SK-N-SH treated with all-trans-retinoic acid at 6 μM for 48 hours (cell line): ENCODE measurements around the gene OR52W1.

Experiments
- BACH2 ChIP-seq: fragments of 250-450 bp; sonication (Bioruptor Pico); IDR thresholded peaks from 2 replicates; pipeline ENCODE4 v1.9.0; 2021; ENCODE audit warnings: mild to moderate bottlenecking, borderline replicate concordance
- ESRRG ChIP-seq: fragments of 250-450 bp; sonication (Bioruptor Pico); IDR thresholded peaks from 2 replicates; pipeline ENCODE4 v1.6.1; 2021; ENCODE audit warnings: mild to moderate bottlenecking
- GLIS3 ChIP-seq: fragments of 250-450 bp; sonication (Bioruptor Pico); IDR thresholded peaks from 2 replicates; pipeline ENCODE4 v1.5.0; 2020; ENCODE audit warnings: mild to moderate bottlenecking, moderate library complexity
- ISL1 ChIP-seq: fragments of 250-450 bp; sonication (Bioruptor Pico); IDR thresholded peaks from 2 replicates; pipeline ENCODE4 v2.1.2; 2022; ENCODE audit warnings: mild to moderate bottlenecking, moderate library complexity
- OSR1 ChIP-seq: fragments of 250-450 bp; sonication (Bioruptor Pico); IDR thresholded peaks from 2 replicates; pipeline ENCODE4 v1.8.0; 2022; ENCODE audit warnings: moderate library complexity, mild to moderate bottlenecking, inconsistent platforms
- RARB ChIP-seq: fragments of 250-450 bp; sonication (Bioruptor Pico); IDR thresholded peaks from 2 replicates; pipeline ENCODE4 v1.8.0; 2021; ENCODE audit warnings: mild to moderate bottlenecking, moderate library complexity
- SNAI2 ChIP-seq: fragments of 250-450 bp; sonication (Bioruptor Pico); IDR thresholded peaks from 2 replicates; pipeline ENCODE4 v1.5.0; 2020; ENCODE audit warnings: mild to moderate bottlenecking, moderate library complexity
- ZC3H10 ChIP-seq: fragments of 250-450 bp; sonication (Bioruptor Pico); IDR thresholded peaks from 2 replicates; pipeline ENCODE4 v1.5.1; 2021; ENCODE audit warnings: mild to moderate bottlenecking, moderate library complexity
- ZFP3 ChIP-seq: fragments of 250-450 bp; sonication (Bioruptor Pico); IDR thresholded peaks from 2 replicates; pipeline ENCODE4 v1.5.0; 2020; ENCODE audit warnings: mild to moderate bottlenecking, moderate library complexity
- ZFP30 ChIP-seq: fragments of 450-650 bp; formaldehyde crosslinking; IDR thresholded peaks from 2 replicates; pipeline ENCODE4 v1.5.0; 2022; ENCODE audit warnings: mild to moderate bottlenecking, moderate library complexity
- ZNF8 ChIP-seq: fragments of 450-650 bp; formaldehyde crosslinking; IDR thresholded peaks from 2 replicates; pipeline ENCODE4 v1.5.0; 2020; ENCODE audit warnings: mild to moderate bottlenecking, moderate library complexity
- TF ChIP-seq, protein P1 (sequence below): fragments of 250-450 bp; sonication (Bioruptor Pico); IDR thresholded peaks from 2 replicates; pipeline ENCODE4 v1.8.0; 2020; ENCODE audit warnings: mild to moderate bottlenecking, moderate library complexity, borderline replicate concordance
- TF ChIP-seq, protein P2 (sequence below): fragments of 250-450 bp; sonication (Bioruptor Pico); IDR thresholded peaks from 2 replicates; pipeline ENCODE4 v1.5.1; 2020; ENCODE audit warnings: low read depth, mild to moderate bottlenecking, moderate library complexity
- TF ChIP-seq, protein P3 (sequence below): fragments of 250-450 bp; sonication (Bioruptor Pico); IDR thresholded peaks from 2 replicates; pipeline ENCODE4 v1.5.1; 2021; ENCODE audit warnings: mild to moderate bottlenecking, moderate library complexity

DNA sequence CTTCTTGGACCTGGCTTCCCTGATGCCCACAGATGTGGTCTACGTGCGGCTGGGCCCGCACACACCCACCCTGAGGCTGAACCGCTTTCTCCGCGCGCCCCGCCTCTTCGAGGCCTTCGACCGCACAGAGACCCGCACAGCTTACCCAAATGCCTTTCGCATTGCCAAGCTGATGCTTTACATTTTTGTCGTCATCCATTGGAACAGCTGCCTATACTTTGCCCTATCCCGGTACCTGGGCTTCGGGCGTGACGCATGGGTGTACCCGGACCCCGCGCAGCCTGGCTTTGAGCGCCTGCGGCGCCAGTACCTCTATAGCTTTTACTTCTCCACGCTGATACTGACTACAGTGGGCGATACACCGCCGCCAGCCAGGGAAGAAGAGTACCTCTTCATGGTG is 41.1 kb downstream of the OR52W1 start:
- TF ChIP-seq ISL1 (CRISPR knock-in tag) (no peak), ESRRG (no peak), SNAI2 (CRISPR knock-in tag) (no peak), GLIS3 (CRISPR knock-in tag) (no peak), ZFP30 (no peak), RARB (CRISPR knock-in tag) (no peak), ZFP3 (no peak), ZC3H10 (CRISPR knock-in tag) (no peak), OSR1 (no peak), ZNF8 (CRISPR knock-in tag) (no peak), BACH2 (CRISPR knock-in tag) (no peak)
- TF ChIP-seq, protein P1, sequence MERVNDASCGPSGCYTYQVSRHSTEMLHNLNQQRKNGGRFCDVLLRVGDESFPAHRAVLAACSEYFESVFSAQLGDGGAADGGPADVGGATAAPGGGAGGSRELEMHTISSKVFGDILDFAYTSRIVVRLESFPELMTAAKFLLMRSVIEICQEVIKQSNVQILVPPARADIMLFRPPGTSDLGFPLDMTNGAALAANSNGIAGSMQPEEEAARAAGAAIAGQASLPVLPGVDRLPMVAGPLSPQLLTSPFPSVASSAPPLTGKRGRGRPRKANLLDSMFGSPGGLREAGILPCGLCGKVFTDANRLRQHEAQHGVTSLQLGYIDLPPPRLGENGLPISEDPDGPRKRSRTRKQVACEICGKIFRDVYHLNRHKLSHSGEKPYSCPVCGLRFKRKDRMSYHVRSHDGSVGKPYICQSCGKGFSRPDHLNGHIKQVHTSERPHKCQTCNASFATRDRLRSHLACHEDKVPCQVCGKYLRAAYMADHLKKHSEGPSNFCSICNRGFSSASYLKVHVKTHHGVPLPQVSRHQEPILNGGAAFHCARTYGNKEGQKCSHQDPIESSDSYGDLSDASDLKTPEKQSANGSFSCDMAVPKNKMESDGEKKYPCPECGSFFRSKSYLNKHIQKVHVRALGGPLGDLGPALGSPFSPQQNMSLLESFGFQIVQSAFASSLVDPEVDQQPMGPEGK (CRISPR knock-in tag) = no peak
- TF ChIP-seq, protein P2, sequence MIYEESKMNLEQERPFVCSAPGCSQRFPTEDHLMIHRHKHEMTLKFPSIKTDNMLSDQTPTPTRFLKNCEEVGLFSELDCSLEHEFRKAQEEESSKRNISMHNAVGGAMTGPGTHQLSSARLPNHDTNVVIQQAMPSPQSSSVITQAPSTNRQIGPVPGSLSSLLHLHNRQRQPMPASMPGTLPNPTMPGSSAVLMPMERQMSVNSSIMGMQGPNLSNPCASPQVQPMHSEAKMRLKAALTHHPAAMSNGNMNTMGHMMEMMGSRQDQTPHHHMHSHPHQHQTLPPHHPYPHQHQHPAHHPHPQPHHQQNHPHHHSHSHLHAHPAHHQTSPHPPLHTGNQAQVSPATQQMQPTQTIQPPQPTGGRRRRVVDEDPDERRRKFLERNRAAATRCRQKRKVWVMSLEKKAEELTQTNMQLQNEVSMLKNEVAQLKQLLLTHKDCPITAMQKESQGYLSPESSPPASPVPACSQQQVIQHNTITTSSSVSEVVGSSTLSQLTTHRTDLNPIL (CRISPR knock-in tag) = no peak
- TF ChIP-seq, protein P3, sequence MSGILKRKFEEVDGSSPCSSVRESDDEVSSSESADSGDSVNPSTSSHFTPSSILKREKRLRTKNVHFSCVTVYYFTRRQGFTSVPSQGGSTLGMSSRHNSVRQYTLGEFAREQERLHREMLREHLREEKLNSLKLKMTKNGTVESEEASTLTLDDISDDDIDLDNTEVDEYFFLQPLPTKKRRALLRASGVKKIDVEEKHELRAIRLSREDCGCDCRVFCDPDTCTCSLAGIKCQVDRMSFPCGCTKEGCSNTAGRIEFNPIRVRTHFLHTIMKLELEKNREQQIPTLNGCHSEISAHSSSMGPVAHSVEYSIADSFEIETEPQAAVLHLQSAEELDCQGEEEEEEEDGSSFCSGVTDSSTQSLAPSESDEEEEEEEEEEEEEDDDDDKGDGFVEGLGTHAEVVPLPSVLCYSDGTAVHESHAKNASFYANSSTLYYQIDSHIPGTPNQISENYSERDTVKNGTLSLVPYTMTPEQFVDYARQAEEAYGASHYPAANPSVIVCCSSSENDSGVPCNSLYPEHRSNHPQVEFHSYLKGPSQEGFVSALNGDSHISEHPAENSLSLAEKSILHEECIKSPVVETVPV = no peak
